Mucosa of descending colon (tissue), 3 donors: Measurements from ENCODE around the gene SSBP3. TPM values are rescaled to one million over a fixed set of nuclear protein-coding genes. Genes with fewer than 3 reads are reported as not detected.

Experiments
- ATAC-seq: fragments of 200-7000 bp; cut with Tn5 transposase; one replicate; pipeline ENCODE4 v1.9.1; 2020; ENCODE audit warnings: mild to moderate bottlenecking, moderate library complexity
- DNase-seq, 3 donors: peaks; one replicate each; pipeline ENCODE4 v3.0.0-alpha.2; 2020
- H3K36me3 ChIP-seq: fragments of 200-600 bp; one replicate; pipeline ENCODE4 v1.8.0; 2021; ENCODE audit warnings: low read depth, mild to moderate bottlenecking
- H3K4me1 ChIP-seq: fragments of 200-600 bp; one replicate; pipeline ENCODE4 v1.8.0; 2021; ENCODE audit warnings: low read depth, mild to moderate bottlenecking
- H3K4me3 ChIP-seq: fragments of 200-600 bp; one replicate; pipeline ENCODE4 v1.8.0; 2021; ENCODE audit warnings: mild to moderate bottlenecking
- H3K9me3 ChIP-seq: fragments of 200-600 bp; one replicate; pipeline ENCODE4 v1.8.0; 2021; ENCODE audit warnings: mild to moderate bottlenecking
- CTCF ChIP-seq: fragments of 200-600 bp; IDR thresholded peaks from one replicate; pipeline ENCODE4 v1.8.0; 2022; ENCODE audit warnings: antibody characterized with exemption, mild to moderate bottlenecking
- intact Hi-C, 2 donors: fragments of 100-400 bp; cut with DNase I in 1 of 2; cut with micrococcal nuclease in 1 of 2; formaldehyde crosslinking; loops; one replicate each; pipeline versions ENCODE4 v1.11.0 to v1.11.1; 2022; cut with DNase I, micrococcal nuclease
- total RNA-seq, 3 donors: library from RNA; stranded (reverse); fragmentation: NEBNext Ultra II Directional in 2 of 3; extraction: Animal tissue kit (Norgen Biotek cat#: 25700) in 2 of 3; gene quantifications; one replicate each; pipeline versions ENCODE4 v1.2.1 to v1.2.4, GENCODE V29; 2021 to 2023
- donor health status: DM: no; HTN: no; CAD: no; lungs with moderate emphysema.
- donor health status: DM: no; HTN: no; CAD: no.
- donor health status: DM: no; HTN: yes; CAD: no.

SSBP3 gene
- total RNA-seq, 3 donors from 2014 or later, result 77.8 to 85.1 (median 82.0) TPM

- ATAC-seq (no peak), DNase-seq (no peak)
- Histone ChIP-seq H3K36me3 (no peaks in the 10 kb centered on the region), H3K4me1 (peaks cover 40% of the 10 kb centered on the region), H3K9me3 (no peaks in the 10 kb centered on the region), H3K4me3 (no peak overlapping the region)
- TF ChIP-seq CTCF, result no peak
- intact Hi-C loops, result no loop called here
These were observed 120.3 kb downstream of the SSBP3 start for GRCh38 chr1:54285815-54286345.

GRCh38 chr1:54284781-54285529 is 121.2 kb downstream of the SSBP3 start:
- ATAC-seq, result no peak
- no peak for TF ChIP-seq CTCF
- no peak for DNase-seq
- Histone ChIP-seq H3K4me1 (peaks cover 31% of the 10 kb centered on the region), H3K4me3 (no peak overlapping the region), H3K36me3 (no peaks in the 10 kb centered on the region), H3K9me3 (no peaks in the 10 kb centered on the region)
- intact Hi-C loops, result no loop called here

GRCh38 chr1:54283635-54284385 is 122.4 kb downstream of the SSBP3 start:
- Histone ChIP-seq H3K9me3 (no peaks in the 10 kb centered on the region), H3K4me3 (no peak overlapping the region), H3K4me1 (peaks cover 36% of the 10 kb centered on the region), H3K36me3 (no peaks in the 10 kb centered on the region)
- intact Hi-C loops, result no loop called here
- TF ChIP-seq CTCF, result no peak
- DNase-seq (no peak), ATAC-seq (no peak)

GRCh38 chr1:54282101-54282847 is 123.9 kb downstream of the SSBP3 start:
- intact Hi-C loops, result no loop called here
- peaks cover 43% of the 10 kb centered on the region for H3K4me1 ChIP-seq
- DNase-seq (no peak), ATAC-seq (no peak)
- H3K4me3 ChIP-seq, result no peak overlapping the region
- TF ChIP-seq CTCF, result no peak
- H3K36me3 ChIP-seq, result no peaks in the 10 kb centered on the region
- H3K9me3 ChIP-seq, result no peaks in the 10 kb centered on the region

- H3K36me3 ChIP-seq, result no peaks in the 10 kb centered on the region
- no peak for TF ChIP-seq CTCF
- H3K4me1 ChIP-seq, result peaks cover 45% of the 10 kb centered on the region
- no peak overlapping the region for H3K4me3 ChIP-seq
- intact Hi-C loops, result no loop called here
- ATAC-seq (no peak), DNase-seq (no peak)
- H3K9me3 ChIP-seq, result no peaks in the 10 kb centered on the region
These were observed 125.5 kb downstream of the SSBP3 start for GRCh38 chr1:54280651-54281050.
